ENCODE results near the gene CAMTA1.
A peak's percentile ranks its signal among the peaks of the same experiment; 100 is the strongest.

The CAMTA1 gene

DNA sequence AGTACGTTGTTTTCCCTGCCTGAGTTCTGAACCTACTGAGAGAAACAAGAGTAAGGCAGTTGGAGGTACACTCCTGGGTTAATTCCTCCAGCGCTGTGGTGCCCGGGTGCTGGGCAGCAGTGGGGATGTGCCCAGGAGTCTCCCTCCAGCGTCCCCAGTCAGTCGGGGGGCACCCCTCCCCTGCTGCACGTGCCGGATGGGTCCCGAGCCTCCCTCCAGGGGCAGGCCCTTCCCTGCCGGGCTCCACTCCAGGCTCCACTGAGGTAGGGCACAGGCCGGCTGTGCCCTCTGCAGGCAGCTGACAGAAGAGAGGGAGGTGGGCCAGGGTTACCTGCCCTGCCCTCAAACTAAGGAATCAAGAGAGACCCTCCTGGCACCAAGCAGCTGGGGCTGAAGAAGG lies 747.8 kb downstream of the CAMTA1 start:
- DNase-seq = no peak

- DNase-seq = no peak
Observed at GRCh38 chr1:7534061-7534825, 749.0 kb downstream of the CAMTA1 start.

DNA sequence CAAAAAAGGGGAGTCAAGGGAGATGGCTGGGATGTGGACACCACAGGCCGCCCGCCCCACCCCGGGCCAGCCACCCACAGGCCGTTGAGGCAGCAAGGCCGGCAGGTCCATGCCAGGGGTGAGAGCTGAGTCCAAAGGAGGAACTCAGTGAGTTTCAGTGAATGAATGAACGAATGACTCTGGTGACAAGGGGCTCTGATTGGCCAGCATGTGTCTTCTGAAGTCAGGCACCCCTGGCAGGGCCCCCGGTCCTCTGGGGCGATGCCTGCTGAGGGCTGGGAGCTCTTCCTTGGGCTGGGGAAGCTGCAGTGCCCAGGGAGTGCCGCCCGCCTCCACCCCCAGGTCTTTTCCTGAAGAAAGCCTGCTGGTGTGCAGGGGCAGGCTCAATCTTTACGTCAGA lies 749.8 kb downstream of the CAMTA1 start:
- DNase-seq = no peak

DNA sequence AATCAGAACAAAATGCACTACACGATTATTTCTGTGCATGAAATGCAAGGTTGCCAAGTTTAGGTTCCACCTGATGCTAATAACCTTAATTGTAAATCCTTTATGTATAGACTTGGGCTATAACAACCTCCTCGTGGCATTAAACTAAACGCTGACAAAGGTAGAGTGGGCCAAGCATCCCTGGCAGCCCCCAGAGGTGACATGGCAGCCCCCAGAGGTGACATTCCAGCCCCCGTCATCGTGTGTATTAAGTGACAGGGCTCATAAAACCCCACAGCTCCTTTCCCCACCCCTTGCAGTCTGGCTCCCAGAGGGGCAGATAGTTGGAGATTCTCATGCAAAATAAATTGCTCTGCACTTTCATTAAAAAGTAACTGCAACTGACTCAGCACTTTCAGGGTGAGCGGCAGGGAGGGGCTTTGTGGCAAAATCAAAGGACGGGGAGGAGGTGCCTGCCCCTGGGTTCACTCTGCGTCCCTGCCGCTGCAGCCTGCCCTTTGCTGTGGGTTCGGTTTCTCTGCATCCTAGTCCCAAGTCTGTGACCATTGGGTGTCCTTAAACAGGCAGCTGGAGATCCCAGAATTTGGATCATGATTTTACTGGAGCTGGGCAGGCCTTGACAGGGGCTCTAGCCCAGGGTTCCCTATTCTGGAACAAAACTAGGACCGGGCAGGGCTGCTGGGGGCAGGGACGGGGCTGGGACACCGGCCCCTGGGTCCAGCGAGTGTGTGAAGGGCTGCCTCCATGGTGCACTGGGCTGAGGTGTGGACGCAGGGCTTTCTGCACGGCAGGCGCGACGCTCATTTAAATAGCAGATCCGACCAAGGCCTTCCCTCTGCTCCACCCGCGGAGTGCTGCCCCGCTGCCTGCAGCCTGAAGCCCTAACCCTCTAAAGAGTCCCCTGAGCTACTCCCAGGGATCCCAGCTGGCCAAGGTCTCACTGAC lies 751.0 kb downstream of the CAMTA1 start:
- no peak for DNase-seq

- no peak for DNase-seq
Observed at GRCh38 chr1:7536891-7537591, 751.8 kb downstream of the CAMTA1 start.

- DNase-seq = peak; percentile 69
Observed at GRCh38 chr1:7538033-7538432, 752.8 kb downstream of the CAMTA1 start.

DNA sequence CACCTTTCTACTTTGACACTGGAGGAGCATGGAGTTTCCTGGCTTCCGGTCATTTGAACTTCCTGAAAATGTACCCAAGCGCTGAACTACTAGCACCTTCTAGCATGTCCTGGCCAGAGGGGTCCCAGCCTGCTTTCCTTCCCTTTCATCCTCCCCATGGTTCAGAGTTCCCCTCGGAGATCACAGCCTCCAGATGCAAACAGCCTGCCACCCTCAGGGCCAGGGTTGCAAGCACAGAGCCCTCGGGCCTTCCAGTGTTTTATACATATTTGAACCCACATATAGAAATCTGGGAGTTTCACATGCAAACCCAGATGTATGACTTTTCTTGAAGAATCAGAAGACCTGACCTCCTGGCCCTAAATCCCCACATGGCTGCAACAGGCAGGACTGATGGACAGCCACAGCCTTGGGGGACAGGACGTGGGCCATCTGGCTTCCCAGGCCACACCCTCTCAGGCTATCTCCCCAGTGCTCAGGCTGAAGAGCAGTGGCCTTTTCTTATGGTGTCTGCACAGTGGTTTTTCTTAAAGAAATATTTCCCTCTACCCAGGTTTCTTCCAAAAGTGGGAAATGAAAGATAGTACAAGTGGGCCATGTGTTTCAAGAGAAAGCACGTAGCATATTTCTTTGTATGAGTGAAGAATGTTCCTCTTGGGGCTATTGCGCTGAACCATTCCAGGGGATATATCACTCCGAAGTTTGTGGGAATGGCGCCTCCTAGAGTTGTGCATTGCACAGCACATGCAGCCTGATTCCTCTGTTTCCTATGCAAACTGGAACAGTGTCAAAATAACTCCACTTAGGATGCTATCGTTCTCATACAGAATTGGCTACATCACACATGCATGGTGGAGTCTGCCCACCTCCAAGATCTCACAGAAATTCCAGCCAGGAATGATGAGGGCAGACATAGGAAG lies 753.9 kb downstream of the CAMTA1 start:
- DNase-seq = no peak

DNA sequence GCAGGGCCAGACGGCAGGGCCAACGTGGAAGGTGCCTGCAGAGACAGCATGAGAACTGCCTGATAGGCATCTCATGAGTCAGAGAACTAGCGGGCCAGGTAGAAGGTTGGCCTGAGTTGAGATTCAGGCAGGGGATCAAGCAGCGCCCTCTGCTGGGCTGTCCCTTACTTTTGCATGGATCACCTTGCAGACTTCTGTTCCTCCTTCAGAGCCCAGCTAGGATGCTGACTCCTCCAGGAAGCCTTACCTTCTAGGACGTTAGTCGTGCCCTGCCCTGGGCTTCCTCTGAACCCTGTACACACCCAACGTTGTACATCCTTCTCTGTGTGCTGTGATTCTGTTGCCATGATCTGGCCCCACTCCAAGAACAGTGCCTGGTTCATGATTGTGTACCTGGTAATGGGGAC lies 754.5 kb downstream of the CAMTA1 start:
- peak; percentile 48 for DNase-seq

- no peak for DNase-seq
Observed at GRCh38 chr1:7540816-7541215, 755.6 kb downstream of the CAMTA1 start.

GRCh38 chr1:7541629-7542028 lies 756.4 kb downstream of the CAMTA1 start:
- DNase-seq = no peak

DNA sequence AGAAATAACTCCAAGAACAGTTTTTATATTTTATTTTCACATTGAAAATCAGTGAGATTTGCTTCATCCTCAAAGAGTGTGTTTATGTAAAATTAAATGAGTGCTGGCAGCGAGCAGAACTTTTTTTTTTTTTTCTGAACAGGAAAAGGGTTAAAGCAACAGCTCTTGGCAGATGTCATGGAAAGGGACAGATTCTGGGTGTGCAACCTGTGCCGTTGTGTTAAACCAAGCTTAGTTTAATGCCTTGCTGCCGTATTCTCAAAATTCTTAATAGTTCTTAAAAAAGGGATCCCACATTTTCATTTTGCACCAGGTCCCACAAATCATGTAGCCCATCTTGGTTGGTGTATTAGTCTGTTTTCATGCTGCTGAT lies 758.5 kb downstream of the CAMTA1 start:
- DNase-seq = no peak

GRCh38 chr1:7549277-7550161 lies 764.3 kb downstream of the CAMTA1 start:
- DNase-seq = peak; percentile 89

DNA sequence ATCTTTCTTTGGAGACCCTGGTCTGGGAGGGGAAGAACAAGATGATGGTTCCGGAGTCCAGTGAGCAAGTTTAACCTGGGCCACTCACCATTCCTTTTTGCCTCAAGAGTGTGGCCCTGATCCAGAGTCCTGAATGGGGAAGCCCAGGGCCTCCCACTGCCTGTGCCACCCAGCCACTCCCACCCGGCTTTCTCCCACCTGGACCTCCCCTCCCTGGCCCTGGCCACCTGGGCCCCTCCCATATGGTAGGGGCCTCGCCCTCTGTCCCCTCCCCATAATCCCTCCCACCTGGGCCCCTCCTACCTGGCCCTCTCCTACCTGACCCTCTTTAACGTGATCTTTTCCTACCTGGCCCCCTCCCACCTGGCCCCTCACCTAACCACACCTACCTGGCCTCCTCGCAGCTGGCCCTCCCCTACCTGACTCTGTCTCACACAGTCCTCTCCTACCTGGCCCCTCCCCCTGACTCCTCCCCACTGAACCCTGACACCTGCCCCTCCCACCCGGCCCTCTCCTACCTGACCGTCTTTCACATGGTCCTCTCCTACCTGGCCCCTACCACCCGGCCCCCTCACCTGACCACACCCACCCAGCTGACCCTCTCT lies 765.1 kb downstream of the CAMTA1 start:
- DNase-seq = no peak

DNA sequence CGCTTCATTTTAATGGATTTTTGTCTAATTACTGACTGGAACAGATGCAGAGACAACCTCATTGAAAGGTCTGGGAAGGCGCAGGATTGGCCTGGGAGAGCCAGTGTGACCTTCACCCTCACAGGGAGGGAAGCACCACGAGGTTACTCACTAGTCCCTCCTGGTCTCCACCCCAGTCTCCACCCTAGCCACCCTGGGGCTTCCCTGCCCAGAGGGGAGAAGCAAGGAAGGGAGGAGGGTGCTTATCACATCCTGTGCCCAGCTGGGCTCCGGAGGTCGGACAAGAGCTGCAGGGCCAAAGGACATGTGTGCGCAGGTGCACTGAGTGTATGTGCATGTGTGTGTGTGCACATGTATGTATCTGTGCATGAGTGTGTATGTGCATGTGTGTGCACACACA lies 765.7 kb downstream of the CAMTA1 start:
- DNase-seq = no peak

- no peak for DNase-seq
Observed at GRCh38 chr1:7551442-7551841, 766.2 kb downstream of the CAMTA1 start.

GRCh38 chr1:7552402-7552801 lies 767.1 kb downstream of the CAMTA1 start:
- peak; percentile 23 for DNase-seq

DNA sequence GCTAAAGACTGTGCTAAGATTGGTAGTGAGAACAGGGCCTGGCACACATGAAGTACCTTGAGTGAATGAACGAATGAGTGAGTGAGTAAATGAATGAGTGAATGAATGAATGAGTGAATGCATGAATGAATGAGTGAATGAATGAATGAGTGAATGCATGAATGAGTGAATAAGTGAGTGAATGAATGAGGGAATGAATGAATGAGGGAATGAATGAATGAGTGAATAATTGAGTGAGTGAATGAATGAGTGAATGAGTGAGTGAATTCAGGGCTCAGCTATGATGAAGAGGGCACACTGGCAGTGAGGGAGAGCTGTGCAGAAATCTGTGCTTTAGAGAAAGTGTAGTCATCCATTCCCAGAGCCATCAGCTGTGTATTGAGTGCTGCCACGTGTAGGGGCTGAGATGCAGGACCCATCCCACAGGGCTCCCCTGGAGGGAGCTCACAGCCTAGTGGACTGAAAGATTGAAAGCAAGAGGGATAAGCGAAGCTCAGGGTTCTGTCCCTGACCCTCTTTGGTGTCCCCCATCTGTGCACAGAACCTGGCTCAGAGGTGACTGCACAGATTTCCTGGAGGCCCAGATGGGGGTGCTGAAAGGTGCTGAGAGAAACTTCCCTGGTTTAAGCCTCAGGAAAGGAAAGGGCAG lies 767.9 kb downstream of the CAMTA1 start:
- DNase-seq = no peak

DNA sequence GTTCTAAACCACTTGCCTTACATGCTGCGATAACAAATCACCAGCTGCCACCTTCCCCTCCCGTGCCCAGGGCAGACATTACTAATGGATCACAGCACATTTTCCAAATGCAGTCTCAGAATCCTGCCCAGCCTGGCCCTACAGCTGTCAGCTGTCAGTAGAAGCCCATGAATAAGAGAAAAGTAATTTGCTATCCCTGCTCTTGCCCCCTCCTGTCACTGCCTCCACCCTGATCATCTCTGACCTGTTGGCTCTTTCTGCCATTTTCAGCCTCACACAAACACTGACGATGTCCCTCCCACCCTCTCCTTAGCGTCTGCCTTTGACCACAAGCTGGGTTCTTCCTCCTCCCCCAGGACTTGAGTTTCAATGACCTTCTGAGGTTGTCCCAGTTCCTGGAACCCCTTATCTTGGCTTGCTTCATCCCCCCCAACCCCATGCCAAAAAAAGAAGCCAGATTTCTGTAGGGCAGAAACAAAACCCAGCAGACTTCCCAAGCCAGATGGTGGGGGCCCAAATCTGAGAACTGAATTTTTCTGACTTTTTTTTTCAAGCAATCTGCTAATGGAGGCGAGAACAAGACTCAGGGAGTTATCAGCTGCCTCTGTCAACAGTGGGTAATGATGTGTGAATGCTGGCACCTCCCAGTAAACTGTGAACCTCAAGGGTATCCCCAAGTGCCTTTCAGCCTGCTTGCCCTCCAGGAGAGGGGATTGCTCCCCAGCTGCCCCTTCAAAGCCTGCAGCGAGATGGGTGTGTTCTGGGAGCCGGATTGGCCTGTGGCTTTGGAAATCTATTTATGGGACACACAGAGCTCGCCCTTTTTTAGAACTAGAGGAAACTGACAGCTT lies 769.4 kb downstream of the CAMTA1 start:
- no peak for DNase-seq

Data from EL (cell line).